ENCODE results near the gene LCE1C.
A peak's percentile ranks its signal among the peaks of the same experiment; 100 is the strongest.

Gene LCE1C

GRCh38 chr1:152806576-152806975, at the start of gene LCE1C:
LCE1C (minus strand) TSS chr1:152806651; CDS start chr1:152805478, 1,173 bp downstream.
- DNase-seq: no peak

GRCh38 chr1:152855661-152856060, 49.2 kb upstream of the LCE1C start:
- DNase-seq: no peak

- no peak for DNase-seq
These were observed 36.1 kb upstream of the LCE1C start, which contains the start of gene LCE6A for GRCh38 chr1:152842556-152842955. LCE6A (plus strand) TSS chr1:152842856; CDS start chr1:152843521, 665 bp downstream.

GRCh38 chr1:152836870-152837269, 30.4 kb upstream of the LCE1C start:
- no peak for DNase-seq

GRCh38 chr1:152827173-152827572, 20.7 kb upstream of the LCE1C start, which contains the start of gene LCE1A:
LCE1A (plus strand) TSS chr1:152827473; CDS start chr1:152827473, 0 bp downstream.
- DNase-seq: no peak

- no peak for DNase-seq
These were observed 18.5 kb upstream of the LCE1C start for GRCh38 chr1:152824964-152825363.

GRCh38 chr1:152823294-152823693, 16.8 kb upstream of the LCE1C start:
- no peak for DNase-seq

GRCh38 chr1:152817309-152817708, 10.9 kb upstream of the LCE1C start:
- DNase-seq: no peak

GRCh38 chr1:152811671-152812070, 5.2 kb upstream of the LCE1C start, which contains the start of gene LCE1B:
LCE1B (plus strand) TSS chr1:152811971; CDS start chr1:152812447, 476 bp downstream.
- no peak for DNase-seq

GRCh38 chr1:152811050-152811449, 4.6 kb upstream of the LCE1C start:
- no peak for DNase-seq

GRCh38 chr1:152801333-152801732, 5.1 kb downstream of the LCE1C start:
- DNase-seq: no peak

GRCh38 chr1:152796421-152796820, 10.0 kb downstream of the LCE1C start, which contains the start of gene LCE1D:
LCE1D (plus strand) TSS chr1:152796721; CDS start chr1:152797795, 1,074 bp downstream.
- no peak for DNase-seq

GRCh38 chr1:152795686-152796085, 10.8 kb downstream of the LCE1C start:
- DNase-seq: peak in 1 of 56 donors; percentile 0

- no peak for DNase-seq
These were observed 20.4 kb downstream of the LCE1C start, which contains the start of gene LCE1E for GRCh38 chr1:152786077-152786476. LCE1E (plus strand) TSS chr1:152786257; CDS start chr1:152787300, 1,043 bp downstream.

- no peak for DNase-seq
These were observed 23.4 kb downstream of the LCE1C start for GRCh38 chr1:152783095-152783494.

- DNase-seq: no peak
These were observed 28.8 kb downstream of the LCE1C start for GRCh38 chr1:152777510-152778137.

- no peak for DNase-seq
These were observed 30.1 kb downstream of the LCE1C start for GRCh38 chr1:152776361-152776760.

- no peak for DNase-seq
These were observed 31.6 kb downstream of the LCE1C start, which contains the start of gene LCE1F for GRCh38 chr1:152774875-152775274. LCE1F (plus strand) TSS chr1:152775140; CDS start chr1:152776372, 1,232 bp downstream.

- DNase-seq: no peak
These were observed 36.0 kb downstream of the LCE1C start for GRCh38 chr1:152770411-152770810.

GRCh38 chr1:152768847-152769533, 37.5 kb downstream of the LCE1C start:
- no peak for DNase-seq

- peak in 5 of 56 donors; percentile 3 to 47 (median 5) for DNase-seq
These were observed 44.7 kb downstream of the LCE1C start for GRCh38 chr1:152761609-152762213.
